IPS-18a (cell line): Measurements from ENCODE around the gene KANK2.

Experiments
- H3K27ac ChIP-seq: one replicate; pipeline ENCODE4 v1.5.1; 2013; ENCODE audit warnings: low read length
- H3K27me3 ChIP-seq: one replicate; pipeline ENCODE4 v1.6.1; 2013; ENCODE audit warnings: mild to moderate bottlenecking, low read length; ENCODE audit not compliant: control insufficient read depth, insufficient read depth
- H3K36me3 ChIP-seq: one replicate; pipeline ENCODE4 v1.6.1; 2013; ENCODE audit warnings: low read depth, low read length; ENCODE audit not compliant: control insufficient read depth
- H3K4me1 ChIP-seq: one replicate; pipeline ENCODE4 v1.6.1; 2013; ENCODE audit warnings: low read depth, low read length; ENCODE audit not compliant: control insufficient read depth
- H3K4me3 ChIP-seq: one replicate; pipeline ENCODE4 v1.5.1; 2013; ENCODE audit warnings: low read length
- H3K9ac ChIP-seq: one replicate; pipeline ENCODE4 v1.6.1; 2013; ENCODE audit warnings: mild to moderate bottlenecking, low read length, moderate library complexity
- H3K9me3 ChIP-seq: one replicate; pipeline ENCODE4 v1.6.1; 2013; ENCODE audit warnings: low read depth, low read length; ENCODE audit not compliant: control insufficient read depth

KANK2 gene

GRCh38 chr19:11197291-11198174 is at the start of gene KANK2:
Gene KANK2, minus strand, starts transcription at chr19:11197545. Its CDS starts 3,034 bp downstream, at chr19:11194511.
- Histone ChIP-seq H3K9ac (peak within 1 kb of the TSS; percentile 61), H3K36me3 (no peaks in the 10 kb centered on the region), H3K27me3 (no peaks in the 10 kb centered on the region), H3K9me3 (no peaks in the 10 kb centered on the region), H3K4me3 (peak within 1 kb of the TSS; percentile 89), H3K27ac (no peak within 1 kb of the TSS), H3K4me1 (no peaks in the 10 kb centered on the region)

GRCh38 chr19:11246941-11247340 is 49.6 kb upstream of the KANK2 start:
- Histone ChIP-seq H3K27me3 (no peaks in the 10 kb centered on the region), H3K4me1 (no peaks in the 10 kb centered on the region), H3K27ac (no peak overlapping the region), H3K4me3 (no peak overlapping the region), H3K36me3 (peaks cover 23% of the 10 kb centered on the region), H3K9me3 (no peaks in the 10 kb centered on the region), H3K9ac (no peak overlapping the region)

- no peak overlapping the region for H3K4me3 ChIP-seq
- H3K9ac ChIP-seq: no peak overlapping the region
- H3K27ac ChIP-seq: no peak overlapping the region
- no peaks in the 10 kb centered on the region for H3K4me1 ChIP-seq
- no peaks in the 10 kb centered on the region for H3K27me3 ChIP-seq
- H3K9me3 ChIP-seq: no peaks in the 10 kb centered on the region
- peaks cover 9% of the 10 kb centered on the region for H3K36me3 ChIP-seq
These were observed 47.7 kb upstream of the KANK2 start for GRCh38 chr19:11244846-11245589.

- no peak overlapping the region for H3K27ac ChIP-seq
- no peaks in the 10 kb centered on the region for H3K4me1 ChIP-seq
- H3K4me3 ChIP-seq: peak overlapping the region; percentile 25
- H3K9me3 ChIP-seq: no peaks in the 10 kb centered on the region
- no peak overlapping the region for H3K9ac ChIP-seq
- no peaks in the 10 kb centered on the region for H3K27me3 ChIP-seq
- H3K36me3 ChIP-seq: peaks cover 8% of the 10 kb centered on the region
These were observed 46.4 kb upstream of the KANK2 start for GRCh38 chr19:11243798-11244169.

- no peak overlapping the region for H3K9ac ChIP-seq
- peak overlapping the region; percentile 25 for H3K4me3 ChIP-seq
- H3K36me3 ChIP-seq: peaks cover 5% of the 10 kb centered on the region
- H3K9me3 ChIP-seq: no peaks in the 10 kb centered on the region
- H3K27ac ChIP-seq: no peak overlapping the region
- H3K27me3 ChIP-seq: no peaks in the 10 kb centered on the region
- no peaks in the 10 kb centered on the region for H3K4me1 ChIP-seq
These were observed 45.8 kb upstream of the KANK2 start for GRCh38 chr19:11242864-11243797.

GRCh38 chr19:11242025-11242424 is 44.7 kb upstream of the KANK2 start:
- Histone ChIP-seq H3K36me3 (no peaks in the 10 kb centered on the region), H3K4me3 (no peak overlapping the region), H3K27ac (no peak overlapping the region), H3K9ac (no peak overlapping the region), H3K4me1 (no peaks in the 10 kb centered on the region), H3K9me3 (no peaks in the 10 kb centered on the region), H3K27me3 (no peaks in the 10 kb centered on the region)

GRCh38 chr19:11240008-11240444 is 42.7 kb upstream of the KANK2 start:
- no peaks in the 10 kb centered on the region for H3K27me3 ChIP-seq
- H3K4me1 ChIP-seq: no peaks in the 10 kb centered on the region
- no peak overlapping the region for H3K4me3 ChIP-seq
- H3K36me3 ChIP-seq: no peaks in the 10 kb centered on the region
- no peak overlapping the region for H3K27ac ChIP-seq
- no peak overlapping the region for H3K9ac ChIP-seq
- H3K9me3 ChIP-seq: no peaks in the 10 kb centered on the region

GRCh38 chr19:11239377-11240000 is 42.1 kb upstream of the KANK2 start, which contains the start of gene ANGPTL8:
Gene ANGPTL8, plus strand, starts transcription at chr19:11239619. Its CDS starts 19 bp downstream, at chr19:11239638.
- Histone ChIP-seq H3K4me3 (no peak within 1 kb of the TSS), H3K9me3 (no peaks in the 10 kb centered on the region), H3K36me3 (no peaks in the 10 kb centered on the region), H3K9ac (no peak within 1 kb of the TSS), H3K4me1 (no peaks in the 10 kb centered on the region), H3K27ac (no peak within 1 kb of the TSS), H3K27me3 (no peaks in the 10 kb centered on the region)

- Histone ChIP-seq H3K36me3 (no peaks in the 10 kb centered on the region), H3K9ac (no peak overlapping the region)
These were observed 41.5 kb upstream of the KANK2 start for GRCh38 chr19:11238781-11239376.

GRCh38 chr19:11238041-11238440 is 40.7 kb upstream of the KANK2 start:
- Histone ChIP-seq H3K9me3 (no peaks in the 10 kb centered on the region), H3K9ac (no peak overlapping the region), H3K4me1 (no peaks in the 10 kb centered on the region), H3K27ac (no peak overlapping the region), H3K36me3 (no peaks in the 10 kb centered on the region), H3K4me3 (no peak overlapping the region), H3K27me3 (no peaks in the 10 kb centered on the region)

More at GRCh38 chr19:11238781-11239376, 41.5 kb upstream of the KANK2 start:
- Histone ChIP-seq H3K27me3 (no peaks in the 10 kb centered on the region), H3K27ac (no peak overlapping the region), H3K4me1 (no peaks in the 10 kb centered on the region), H3K4me3 (no peak overlapping the region), H3K9me3 (no peaks in the 10 kb centered on the region)
